GM15510 (cell line): Measurements from ENCODE around the gene GOLPH3L.

Experiments used
- POLR2A ChIP-seq: IDR thresholded peaks from 3 replicates; pipeline ENCODE4 v1.6.1; 2011; ENCODE audit warnings: borderline replicate concordance; ENCODE audit not compliant: insufficient read length; ENCODE audit errors: extremely low read depth

The GOLPH3L gene

DNA sequence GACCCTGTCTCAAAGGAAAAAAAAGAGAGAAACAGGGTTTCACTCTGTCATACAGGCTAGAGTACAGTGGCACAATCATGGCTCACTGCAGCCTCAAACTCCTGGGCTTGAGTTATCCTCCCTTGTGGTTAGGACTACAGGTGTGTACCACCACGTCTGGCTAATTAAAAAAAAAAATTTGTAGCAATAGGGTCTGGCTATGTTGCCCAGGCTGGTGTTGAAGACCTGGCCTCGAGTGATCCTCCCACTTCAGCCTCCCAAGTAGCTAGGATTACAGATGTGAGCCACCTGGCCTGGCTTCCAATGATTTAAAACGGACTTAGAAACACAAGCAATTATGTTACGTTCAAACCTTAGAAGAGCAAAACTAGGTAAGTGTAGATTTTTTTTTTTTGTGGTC is 22.1 kb downstream of the GOLPH3L start:
- no peak for TF ChIP-seq POLR2A

DNA sequence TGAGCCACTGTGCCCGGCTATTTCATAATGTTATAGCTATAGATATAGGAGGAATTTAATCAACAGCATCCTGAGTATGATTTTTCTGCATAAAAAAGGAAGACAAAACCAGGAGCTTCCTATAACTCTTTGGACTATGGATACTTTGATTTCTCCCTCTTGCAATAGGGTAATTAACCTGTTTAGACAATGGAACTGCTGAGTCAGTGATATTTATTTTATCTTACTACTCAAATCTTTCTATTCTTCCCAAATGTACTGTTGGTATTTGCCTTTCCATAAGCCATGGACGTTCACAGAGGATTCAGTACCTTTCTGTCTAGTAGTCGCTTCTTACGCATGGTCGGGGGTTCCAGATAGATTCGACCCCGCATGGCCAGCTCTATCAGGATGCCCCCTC is 33.6 kb downstream of the GOLPH3L start:
- TF ChIP-seq POLR2A: no peak

DNA sequence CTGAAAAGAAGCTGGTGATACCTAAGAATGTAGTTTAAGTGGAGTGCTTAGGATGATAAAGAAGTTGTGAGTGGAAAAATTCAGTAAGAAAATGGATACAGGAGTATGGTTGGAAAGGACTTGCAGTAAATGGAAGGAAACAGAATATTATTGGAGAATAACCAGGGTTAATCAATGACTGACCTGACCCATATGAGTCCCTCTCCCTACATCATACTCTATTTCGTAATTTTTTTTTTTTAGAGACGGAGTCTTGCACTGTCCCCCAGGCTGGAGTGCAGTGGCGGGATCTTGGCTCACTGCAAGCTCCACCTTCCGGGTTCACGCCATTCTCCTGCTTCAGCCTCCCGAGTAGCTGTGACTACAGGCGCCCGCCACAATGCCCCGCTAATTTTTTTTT is 34.1 kb downstream of the GOLPH3L start:
- TF ChIP-seq POLR2A: no peak

DNA sequence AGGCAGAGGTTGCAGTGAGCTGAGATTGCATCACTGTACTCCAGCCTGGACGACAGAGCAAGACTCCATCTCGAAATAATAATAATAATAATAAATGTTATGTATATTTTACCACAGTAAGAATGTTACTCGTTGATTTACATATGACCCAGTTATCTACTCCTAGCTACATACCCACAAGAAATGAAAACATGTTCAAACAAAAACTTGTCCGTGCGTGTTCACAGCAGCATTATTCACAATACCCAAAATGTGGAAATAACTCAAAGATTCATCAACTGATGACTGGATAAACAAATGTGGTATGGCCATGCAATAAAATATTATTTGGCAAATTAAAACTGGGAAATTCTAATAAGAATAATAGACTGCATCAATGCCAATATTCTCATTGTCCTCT is 35.8 kb downstream of the GOLPH3L start:
- TF ChIP-seq POLR2A: no peak

DNA sequence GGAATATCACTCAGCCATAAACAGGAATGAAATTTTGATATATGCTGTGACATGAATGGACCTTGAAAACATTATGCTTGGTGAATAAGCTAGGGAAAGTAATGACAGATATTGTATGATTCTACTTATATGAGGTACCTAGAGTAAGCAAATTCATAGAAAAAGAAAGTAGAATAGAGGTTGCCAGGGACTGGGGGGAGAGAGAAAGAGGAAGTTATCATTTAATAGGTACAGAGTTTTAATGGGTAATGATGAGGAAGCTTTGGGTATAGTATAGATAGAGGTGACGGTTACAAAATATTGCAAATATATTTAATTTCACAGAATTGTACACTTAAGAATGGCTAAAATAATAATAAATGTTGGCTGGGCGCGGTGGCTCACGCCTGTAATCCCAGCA is 36.4 kb downstream of the GOLPH3L start:
- no peak for TF ChIP-seq POLR2A

DNA sequence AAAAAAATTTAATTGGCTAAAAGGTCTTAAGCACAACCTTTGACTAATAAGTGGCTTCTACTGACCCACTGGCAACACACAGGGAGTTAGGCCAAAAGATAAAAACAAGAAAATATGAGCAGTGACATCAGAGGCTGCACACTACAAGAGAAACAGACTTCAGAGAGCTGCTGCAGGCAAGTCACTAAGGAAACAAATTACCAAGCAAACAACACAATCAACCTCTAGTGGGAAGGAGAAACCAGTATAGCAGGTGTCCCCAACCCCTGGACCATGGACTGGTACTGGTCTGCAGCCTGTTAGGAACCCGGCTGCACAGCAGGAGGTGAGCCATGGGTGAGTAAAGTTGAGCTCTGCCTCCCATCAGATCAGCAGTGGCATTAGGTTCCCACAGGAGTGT is 46.8 kb downstream of the GOLPH3L start:
- TF ChIP-seq POLR2A: no peak

DNA sequence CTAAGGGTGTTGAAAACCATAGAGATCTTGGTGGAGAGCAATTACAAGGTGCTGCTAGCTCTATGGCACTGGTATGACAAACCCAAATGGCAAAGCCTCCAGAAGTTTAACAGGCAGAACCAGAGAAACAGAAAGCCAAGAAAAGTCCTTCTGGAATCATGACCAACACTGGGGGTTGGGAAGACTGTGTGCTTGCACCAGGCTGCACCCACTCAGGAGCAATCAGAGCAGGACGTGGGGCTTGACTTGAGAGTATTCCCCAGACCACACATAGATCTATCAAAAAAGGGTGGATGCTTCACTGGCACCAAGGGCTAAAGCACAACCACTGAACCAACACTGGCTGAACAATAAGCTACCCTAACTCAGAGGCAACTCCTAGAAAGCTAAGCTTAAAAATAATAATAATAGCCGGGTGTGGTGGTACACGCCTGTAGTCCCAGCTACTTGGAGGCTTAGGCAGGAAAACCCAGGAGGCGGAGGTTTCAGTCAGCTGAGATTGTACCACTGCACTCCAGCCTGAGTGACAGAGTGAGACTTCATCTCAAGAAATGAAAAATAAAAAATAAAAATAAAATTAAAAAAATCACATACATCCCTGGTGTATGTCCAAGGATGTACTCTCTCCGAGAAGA is 47.4 kb downstream of the GOLPH3L start:
- TF ChIP-seq POLR2A: no peak

DNA sequence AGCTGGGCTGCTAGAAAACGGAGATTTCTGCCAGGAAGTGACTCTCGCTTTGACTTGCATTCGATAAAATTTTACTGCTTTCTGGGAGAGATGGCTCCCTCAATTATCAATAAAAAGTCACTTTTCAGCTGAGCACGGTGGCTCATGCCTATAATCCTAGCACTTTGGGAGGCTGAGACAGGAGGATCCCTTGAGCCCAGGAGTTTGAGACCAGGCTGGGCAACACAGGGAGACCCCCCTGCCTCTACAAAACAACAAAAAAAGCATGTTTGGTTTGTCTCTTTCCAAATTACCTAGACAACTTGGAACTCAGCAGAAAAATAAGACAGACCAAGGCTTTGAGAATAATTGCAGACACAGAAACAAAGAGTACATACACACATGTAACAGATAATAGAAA is 54.7 kb downstream of the GOLPH3L start:
- TF ChIP-seq POLR2A: no peak

DNA sequence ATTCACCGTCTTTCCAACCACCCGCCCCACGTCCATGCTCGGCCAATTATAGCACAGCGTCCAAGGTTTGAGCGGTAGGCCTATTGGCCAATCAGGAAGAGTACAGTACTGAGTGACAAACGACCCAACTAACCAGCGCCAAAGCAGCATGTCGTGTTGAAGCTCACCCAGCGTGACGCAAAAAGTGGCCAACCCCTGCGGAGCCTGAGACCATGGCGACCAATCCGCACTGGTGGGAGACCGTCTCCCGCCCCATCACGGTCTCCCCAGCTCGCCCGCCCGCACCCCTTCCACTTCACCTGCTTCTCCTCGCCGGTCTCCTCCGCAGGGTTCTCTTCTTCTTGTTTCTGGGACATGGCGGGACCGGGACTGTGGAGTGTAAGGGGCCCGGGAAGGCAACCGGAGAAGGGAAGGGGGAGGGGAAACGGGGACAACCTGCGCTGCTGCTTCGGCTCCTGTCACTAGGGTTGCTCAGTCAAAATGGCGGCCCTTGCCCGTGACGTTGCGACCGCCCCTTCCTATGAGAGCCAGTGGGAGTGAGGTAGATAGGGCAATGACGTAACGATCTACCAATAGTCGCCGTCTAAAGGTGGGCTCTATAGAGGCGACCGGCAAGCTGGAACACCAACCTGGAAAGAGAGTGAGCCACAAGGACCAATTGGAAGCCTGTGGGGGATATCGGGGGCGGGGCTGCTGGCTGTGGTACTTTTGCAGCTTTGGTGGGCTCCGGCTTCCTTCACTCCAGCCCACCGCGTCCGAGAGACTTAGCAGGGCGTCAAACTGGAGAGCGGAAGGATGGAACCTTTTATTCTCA is 67.6 kb downstream of the GOLPH3L start, which contains the start of gene ENSA:
Gene ENSA (minus strand): TSS at position 498 of the 814 bp plus-strand sequence. CDS start 142 bp downstream, at position 356.
- peak; percentile 59 for TF ChIP-seq POLR2A

DNA sequence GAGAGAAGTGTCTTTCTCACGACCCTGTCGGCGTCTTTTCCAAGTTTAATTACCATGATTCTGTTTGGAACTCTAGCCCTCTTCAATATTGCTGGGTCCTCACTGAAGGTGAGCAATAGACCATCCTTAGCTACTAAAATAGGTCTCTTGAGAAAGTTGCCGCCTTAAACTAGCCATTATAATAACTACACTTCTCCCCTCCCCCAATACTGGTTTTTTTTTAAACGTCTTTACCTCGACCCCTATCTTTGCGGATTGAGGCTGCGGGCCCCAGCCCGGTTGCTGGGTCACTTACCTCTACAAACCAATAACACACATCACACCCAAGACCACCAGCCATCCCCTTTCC is 68.2 kb downstream of the GOLPH3L start:
- no peak for TF ChIP-seq POLR2A

DNA sequence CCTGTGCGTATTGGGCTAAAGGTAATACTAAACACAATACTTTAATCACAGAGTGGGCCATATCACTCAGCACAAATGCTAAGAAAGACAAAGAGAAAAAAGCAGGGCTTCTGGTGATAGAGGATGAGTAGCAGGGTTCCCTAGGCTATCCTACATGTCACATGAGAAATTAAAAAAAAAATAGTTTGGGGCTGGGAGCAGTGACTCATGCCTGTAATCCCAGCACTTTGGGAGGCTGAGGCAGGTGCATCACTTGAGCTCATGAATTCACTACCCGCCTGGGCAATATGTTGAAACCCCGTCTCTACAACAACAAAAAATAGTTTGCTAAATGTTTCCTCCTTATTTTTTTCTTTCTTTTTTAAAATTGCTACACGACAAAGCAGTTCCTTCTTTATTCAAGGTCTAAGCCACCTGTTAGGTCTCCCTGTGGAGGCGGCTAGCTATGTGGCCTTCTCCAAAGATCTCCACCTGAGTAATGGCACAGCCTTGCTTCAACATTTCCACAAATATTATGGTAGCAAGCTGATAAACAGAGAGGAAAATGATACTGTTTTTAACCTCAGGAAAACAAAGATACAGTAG is 69.0 kb downstream of the GOLPH3L start:
- TF ChIP-seq POLR2A: no peak

DNA sequence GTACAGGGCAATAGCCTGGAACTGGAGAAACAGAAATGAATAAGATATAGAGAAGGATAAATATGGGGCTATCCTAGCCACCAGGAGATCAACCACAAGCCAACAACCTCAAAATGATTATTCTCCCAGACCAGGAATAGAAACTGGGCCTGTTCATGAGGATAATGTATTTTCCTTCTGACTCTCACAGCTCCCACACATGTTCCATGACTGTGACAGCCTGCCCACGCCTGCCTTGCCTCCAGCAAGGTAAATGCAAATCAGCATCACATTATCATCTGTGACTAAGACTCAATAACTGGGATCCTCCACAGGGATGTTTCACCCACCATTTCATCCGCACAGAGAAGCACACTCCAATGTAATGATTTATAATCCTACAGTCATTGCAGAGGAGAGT is 70.8 kb downstream of the GOLPH3L start:
- TF ChIP-seq POLR2A: no peak

DNA sequence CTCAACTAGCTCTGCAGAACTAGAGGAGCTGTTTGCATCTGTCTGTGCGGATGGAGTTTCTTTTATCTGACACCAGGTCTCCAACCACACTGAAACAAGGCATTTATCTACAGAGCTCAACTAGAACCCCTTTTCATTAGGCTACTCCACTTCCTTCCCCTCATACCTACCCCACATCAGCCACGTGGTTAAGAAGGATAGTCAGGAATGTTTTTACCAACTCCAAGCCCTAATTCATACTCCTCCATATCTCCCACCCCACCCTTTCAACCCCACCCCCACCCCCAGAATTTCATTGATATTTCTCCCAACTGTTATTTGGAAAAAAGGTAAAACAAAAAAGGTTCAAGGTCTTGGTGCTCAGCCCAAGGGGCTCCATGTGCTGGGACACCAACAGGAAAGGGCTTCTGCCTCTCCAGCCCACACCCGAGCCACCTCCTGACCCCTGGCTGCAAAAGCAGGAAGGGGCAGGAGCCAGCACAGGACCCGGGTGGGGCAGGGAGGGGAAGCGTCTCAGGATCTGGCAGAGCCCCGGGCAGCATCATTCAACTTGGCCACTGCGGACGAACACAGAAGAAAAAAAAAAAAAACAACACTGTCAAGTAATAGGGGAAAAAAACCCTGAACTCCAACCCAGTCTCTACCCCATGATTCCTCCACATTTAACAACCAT is 74.5 kb downstream of the GOLPH3L start:
- TF ChIP-seq POLR2A: no peak

DNA sequence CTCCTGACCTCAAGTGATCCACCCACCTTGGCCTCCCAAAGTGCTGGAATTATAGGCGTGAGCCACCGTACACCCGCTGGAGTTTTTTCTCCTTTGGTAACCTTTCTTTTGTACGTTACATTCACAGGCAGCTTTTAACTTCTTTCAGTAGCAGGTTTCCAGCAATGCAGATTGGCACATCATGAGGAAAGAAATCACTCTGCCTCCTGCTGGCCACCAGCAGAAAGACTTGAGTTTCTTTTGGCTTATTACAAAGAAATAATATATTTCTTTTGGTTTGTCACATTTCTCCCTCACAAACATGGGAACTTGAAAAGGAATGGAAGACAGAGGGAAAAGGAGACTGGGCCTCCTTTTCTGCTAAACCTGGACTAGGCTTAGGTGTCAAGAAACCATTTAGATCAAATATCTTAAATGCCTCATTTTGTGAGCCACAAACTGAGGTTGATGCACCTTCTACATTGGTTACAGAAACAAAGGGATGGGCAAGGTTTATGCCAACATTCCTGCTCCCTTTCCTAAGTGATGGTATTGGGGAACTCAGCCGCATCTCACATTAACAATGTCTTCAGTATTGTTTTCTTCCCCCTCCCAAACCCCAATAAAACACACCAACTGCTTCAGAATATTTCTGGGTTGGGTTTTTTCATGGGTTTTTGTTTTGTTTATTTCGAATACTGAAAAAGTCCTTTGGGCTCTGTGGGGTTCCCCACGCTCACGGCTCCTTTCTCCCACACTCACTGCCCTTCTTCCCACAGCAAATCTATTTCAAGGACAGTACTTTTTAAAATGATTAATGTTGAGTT is 75.3 kb downstream of the GOLPH3L start:
- TF ChIP-seq POLR2A: no peak
